ENCODE results near the gene GSTCD.
"Not testable (repeated sequence)": the region's sequence is repeated elsewhere in the genome, so short reads cannot be mapped to it uniquely, and the experiment has no call there.

Gene GSTCD

DNA sequence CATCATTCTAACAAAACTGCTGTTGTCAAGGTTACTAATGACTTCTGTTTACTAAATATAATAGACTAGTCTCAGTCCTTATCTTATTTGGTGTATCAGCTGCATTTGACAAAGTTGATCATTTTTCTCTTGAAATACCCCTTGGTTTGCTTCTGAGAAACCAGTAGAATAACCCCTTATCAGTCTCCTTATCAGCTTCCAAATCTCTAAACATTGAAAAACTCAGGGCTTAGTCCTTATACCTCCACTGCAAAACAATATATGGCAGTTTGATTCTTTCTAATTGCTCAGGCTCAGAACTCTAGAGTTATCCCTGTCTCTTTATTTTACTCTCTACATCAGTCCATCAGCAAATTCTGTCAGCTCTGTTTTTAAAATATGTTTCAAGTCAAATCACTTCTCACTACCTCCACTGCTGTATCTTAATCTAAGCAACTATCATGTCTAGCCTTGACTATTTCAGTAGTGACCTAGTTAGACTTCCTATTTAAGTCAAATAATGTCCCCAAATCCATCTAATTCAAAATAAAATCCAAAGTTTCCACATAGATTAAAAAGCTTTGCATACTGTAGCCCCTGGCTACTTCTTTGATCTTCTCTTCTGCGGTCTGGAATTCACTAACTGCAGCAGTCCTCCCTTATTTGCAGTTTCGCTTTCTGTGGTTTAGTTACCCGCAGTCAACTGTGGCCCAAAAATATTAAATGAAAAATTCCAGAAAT, 99.6 kb downstream of the GSTCD start:
- no peak for DNase-seq (ENCODE audit: low read depth)

GRCh38 chr4:105808750-105809041, 100.1 kb downstream of the GSTCD start:
- DNase-seq (ENCODE audit: low read depth): peak; percentile 68

- DNase-seq (ENCODE audit: low read depth): no peak
Observed at GRCh38 chr4:105815701-105816100, 107.1 kb downstream of the GSTCD start.

DNA sequence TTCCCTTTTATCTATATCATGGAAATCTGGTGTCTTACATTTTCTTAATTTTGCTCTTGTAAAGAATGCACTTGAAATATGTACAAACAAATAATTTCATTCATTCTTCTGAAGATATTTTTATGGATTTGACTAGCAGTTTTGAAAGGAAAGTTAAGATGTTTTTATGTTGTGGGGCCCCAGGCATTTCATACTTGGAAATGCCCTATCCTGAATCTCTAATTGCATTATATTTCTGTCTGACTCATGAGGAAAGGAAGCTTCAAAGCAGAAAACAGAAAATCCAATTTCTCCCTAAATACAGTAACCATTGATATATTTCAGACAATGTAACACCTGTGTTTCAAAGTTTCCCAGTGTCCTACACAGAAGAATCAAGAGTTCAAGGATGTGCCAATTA, 113.5 kb downstream of the GSTCD start:
- no peak for DNase-seq (ENCODE audit: low read depth)

DNA sequence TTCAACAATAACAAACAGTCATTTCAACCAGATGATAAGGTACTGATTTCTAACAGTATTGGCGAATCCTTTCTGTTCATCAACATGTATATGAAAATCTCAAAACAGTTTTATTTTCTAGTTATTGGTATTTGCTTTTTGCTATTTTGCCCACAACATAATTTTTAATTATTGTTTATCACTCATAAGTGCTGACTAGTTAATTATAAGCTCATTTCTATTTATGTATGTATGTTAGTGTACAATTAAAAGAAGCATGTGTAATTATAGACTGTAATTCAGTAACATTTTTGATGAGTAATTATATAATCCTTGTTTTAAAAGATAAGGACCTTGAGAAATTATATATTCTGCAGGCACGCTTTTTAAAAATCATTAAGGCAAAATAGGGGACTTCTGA, 119.5 kb downstream of the GSTCD start:
- no peak for DNase-seq (ENCODE audit: low read depth)

GRCh38 chr4:105831189-105831588, 122.6 kb downstream of the GSTCD start:
- DNase-seq (ENCODE audit: low read depth): no peak

- DNase-seq (ENCODE audit: low read depth): no peak
Observed at GRCh38 chr4:105835177-105835576, 126.6 kb downstream of the GSTCD start.

- no peak for DNase-seq (ENCODE audit: low read depth)
Observed at GRCh38 chr4:105836537-105836936, 128.0 kb downstream of the GSTCD start.

- DNase-seq (ENCODE audit: low read depth): no peak
Observed at GRCh38 chr4:105837037-105837436, 128.5 kb downstream of the GSTCD start.

GRCh38 chr4:105838082-105838481, 129.5 kb downstream of the GSTCD start:
- no peak for DNase-seq (ENCODE audit: low read depth)

DNA sequence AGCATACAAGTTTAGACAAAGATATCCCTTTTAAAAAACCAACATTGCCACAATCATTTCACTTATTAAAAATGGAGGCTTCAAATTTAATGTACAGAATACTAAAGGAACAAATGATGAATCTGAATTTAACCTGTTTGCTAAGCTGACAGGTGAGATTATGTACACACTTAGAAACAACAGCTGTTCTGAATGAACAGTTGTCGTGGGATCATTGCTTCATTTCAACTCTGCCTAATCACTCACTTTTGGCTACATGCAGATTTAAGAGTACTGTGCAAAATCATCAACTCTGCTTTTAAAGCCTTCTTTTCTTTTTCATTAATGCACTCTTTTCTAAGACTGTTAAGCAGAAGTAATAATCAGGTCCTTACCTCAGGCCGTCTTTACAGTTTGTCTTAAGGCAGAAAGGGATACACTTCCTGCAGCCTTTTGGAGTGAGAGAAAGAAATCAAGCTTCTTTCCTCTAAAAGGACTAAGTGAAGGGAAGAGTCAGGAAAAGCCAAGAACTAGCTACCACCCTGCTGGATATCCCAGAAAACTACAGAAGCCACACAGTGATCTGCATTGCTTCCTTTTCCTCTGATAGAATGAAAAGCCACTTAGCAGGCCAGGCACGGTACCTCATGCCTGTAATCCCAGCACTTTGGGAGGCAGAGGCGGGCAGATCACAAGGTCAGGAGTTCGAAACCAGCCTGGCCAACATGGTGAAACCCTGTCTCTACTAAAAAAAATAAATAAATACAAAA, 132.0 kb downstream of the GSTCD start:
- DNase-seq (ENCODE audit: low read depth): no peak

GRCh38 chr4:105843941-105844340, 135.4 kb downstream of the GSTCD start:
- no peak for DNase-seq (ENCODE audit: low read depth)

DNA sequence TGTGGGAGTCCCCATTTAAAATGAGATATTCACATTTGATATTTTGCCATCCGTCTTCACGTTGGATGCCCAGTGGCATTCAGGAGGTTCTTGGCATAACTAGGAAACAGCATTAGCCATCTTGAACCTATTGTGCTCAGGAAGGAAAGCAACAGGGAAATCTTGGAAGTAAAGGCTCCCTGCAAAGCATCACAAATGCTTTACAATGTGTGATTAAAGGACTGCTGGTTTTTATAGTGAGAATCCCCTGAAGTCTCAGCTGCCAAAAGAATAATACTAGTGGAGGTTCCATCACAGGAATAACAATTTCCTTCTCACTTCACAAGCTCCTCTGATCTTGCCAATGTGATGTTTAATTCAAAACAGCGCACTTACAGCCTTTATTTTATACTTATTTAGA, 137.0 kb downstream of the GSTCD start:
- DNase-seq (ENCODE audit: low read depth): no peak

GRCh38 chr4:105848359-105848758, 139.8 kb downstream of the GSTCD start:
- not testable (repeated sequence) for DNase-seq (ENCODE audit: low read depth)

DNA sequence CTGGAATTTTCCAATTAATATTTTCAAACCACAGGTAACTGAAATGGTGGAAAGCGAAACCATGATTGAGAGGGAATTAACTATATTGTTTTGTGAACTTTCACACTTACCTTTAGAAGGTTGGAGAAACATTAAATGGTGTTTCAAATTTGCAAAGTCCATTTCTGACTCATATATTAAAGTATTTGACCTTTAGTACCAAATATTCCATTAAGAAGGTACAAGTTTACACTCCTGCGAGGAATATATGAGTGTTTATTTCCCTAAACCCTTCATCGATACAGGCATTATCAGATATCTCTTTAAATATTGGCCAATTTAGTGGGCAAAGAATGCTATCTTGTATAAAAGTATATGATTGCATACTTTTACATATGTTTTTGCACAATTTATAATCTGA, 142.6 kb downstream of the GSTCD start:
- no peak for DNase-seq (ENCODE audit: low read depth)

GRCh38 chr4:105852230-105852629, 143.6 kb downstream of the GSTCD start:
- DNase-seq (ENCODE audit: low read depth): not testable (repeated sequence)

GRCh38 chr4:105858466-105859040, 150.0 kb downstream of the GSTCD start:
- no peak for DNase-seq (ENCODE audit: low read depth)

DNA sequence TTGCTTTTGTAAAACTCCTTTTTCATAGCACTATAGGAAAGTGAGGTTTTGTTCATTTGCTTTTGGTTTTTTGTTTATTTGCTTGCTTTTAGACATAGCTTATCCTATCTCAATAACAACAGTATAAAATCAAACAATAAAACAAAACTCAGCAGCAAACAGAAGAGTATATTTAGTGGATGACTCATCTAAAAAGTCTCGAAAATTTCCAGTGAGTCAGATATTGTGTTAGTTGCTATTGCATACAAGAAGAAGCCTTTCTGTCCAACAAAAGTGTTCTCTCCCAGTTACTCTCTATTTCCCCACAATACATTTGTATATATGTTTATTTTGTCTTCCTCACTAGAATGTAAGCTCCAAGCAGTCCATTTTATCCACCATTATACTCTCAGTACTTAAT, 150.6 kb downstream of the GSTCD start:
- DNase-seq (ENCODE audit: low read depth): peak; percentile 56

DNA sequence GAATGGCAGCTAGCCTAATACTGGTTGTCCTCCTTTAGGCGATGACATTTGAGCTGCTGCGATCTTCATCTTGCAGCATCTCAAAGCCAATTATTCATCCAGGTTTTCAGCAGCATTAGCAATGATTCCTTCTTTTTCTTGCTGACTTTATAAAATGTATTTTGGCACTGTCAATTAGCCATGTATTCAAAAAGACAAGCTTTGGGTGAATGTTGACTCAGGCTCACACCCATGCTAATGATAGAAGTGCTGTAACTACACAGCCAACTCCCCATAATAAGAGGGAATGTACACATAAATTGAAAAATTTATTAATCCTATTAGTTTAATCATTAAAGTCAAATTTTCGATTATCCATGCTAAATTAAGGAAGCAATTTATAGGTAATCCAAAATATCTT, 162.4 kb downstream of the GSTCD start:
- no peak for DNase-seq (ENCODE audit: low read depth)

GRCh38 chr4:105871997-105872396, 163.4 kb downstream of the GSTCD start:
- no peak for DNase-seq (ENCODE audit: low read depth)

- DNase-seq (ENCODE audit: low read depth): no peak
Observed at GRCh38 chr4:105875233-105875632, 166.6 kb downstream of the GSTCD start.

- no peak for DNase-seq (ENCODE audit: low read depth)
Observed at GRCh38 chr4:105878668-105879067, 170.1 kb downstream of the GSTCD start.

- DNase-seq (ENCODE audit: low read depth): no peak
Observed at GRCh38 chr4:105887508-105887907, 178.9 kb downstream of the GSTCD start.
